HG03354 (cell line): ENCODE data around the gene THSD1.
"Not testable (repeated sequence)": the region's sequence is repeated elsewhere in the genome, so short reads cannot be mapped to it uniquely, and the experiment has no call there.

Experiments used
- ATAC-seq: cut with Tn5 transposase; IDR thresholded peaks from one replicate; pipeline ENCODE4 v1.9.1; 2021; ENCODE audit warnings: mild to moderate bottlenecking; ENCODE audit not compliant: unreplicated experiment, poor library complexity, severe bottlenecking

Gene THSD1

DNA sequence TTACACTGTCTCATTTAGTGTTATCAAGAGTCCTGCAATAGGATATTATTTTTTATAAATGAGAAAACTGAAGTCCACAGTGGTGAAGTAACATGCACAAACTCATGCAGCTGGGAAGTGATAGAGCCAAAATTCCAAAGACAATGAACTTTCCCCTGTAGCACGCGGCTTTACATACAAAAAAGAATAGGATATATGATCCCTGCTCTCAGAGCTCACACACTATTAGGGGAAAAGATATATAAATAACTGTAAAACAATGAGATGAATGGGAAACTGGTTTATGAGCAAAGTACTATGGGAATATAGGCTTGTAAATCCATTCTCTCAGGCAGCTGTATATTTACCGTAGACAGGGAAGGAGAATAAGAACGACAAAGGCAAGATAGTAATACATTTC, 39.7 kb downstream of the THSD1 start:
- ATAC-seq = no peak

DNA sequence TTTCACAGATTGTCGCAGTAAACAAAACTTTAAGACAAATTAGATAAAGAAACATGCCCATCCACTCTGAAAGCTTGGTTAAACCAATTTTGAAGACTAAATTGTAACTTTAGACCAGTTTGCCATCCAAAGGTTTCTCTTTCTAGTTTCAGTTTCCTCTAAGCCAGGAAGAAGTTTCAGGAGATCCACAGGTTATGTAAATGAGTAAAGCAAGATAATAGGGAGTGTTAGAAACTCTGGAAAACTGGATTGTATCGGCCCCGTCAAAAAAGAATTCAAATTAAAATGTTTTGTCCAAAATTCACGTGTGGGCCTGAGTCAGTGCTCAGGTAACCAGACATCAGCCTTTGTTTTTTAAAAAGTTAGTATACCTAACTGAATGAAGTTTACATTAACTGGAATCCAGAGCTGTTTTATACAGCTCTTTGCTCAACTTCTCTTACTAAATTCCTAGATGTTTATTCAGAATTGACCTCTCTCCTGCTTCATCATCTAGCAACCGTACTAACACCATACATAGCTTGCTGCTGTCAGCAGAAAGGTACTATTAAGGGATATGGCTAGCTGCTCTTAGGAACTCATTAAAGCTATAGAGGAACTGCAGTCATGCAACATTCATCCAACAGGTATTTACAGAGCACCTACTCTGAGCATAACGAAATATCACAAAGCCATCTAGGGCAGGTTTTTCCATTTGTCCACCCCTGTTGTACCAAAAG, 43.6 kb downstream of the THSD1 start:
- not testable (repeated sequence) for ATAC-seq

DNA sequence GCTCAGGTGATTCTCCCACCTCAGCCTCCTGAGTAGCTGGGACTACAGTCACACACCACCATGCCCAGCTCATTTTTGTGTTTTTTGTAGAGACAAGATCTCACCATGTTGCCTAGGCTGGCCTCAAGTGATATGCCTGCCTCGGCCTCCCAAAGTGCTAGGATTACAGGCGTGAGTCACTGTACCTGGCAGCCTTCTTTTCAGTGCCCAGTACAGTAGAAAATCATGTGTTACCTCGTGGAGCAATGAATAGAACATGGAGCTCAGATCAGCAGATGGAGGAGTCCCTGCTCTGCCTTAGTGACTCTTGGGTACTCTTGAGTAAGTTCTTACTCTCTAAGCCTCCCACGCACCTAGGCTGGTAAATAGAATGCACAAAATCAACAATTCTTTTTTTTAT, 44.7 kb downstream of the THSD1 start:
- no peak for ATAC-seq

DNA sequence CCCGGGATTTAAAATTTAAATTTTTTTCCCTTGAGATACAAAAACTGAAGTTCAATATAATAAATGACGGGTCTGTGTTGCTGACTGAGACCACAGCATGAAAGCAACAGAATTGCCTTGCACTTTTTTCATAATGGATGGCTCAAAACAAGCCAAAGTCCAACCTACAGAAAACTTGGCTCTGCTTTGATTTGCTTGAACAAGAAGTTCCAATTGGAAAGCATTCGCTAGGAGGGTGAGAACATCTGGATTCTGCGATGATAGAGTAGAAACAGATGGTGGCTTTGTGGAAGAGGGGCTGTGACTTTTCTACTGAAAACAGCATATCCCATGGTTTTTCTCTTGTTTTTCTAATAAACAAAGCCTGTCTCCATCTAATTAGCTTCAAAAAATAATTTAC, 46.4 kb downstream of the THSD1 start:
- ATAC-seq = no peak

DNA sequence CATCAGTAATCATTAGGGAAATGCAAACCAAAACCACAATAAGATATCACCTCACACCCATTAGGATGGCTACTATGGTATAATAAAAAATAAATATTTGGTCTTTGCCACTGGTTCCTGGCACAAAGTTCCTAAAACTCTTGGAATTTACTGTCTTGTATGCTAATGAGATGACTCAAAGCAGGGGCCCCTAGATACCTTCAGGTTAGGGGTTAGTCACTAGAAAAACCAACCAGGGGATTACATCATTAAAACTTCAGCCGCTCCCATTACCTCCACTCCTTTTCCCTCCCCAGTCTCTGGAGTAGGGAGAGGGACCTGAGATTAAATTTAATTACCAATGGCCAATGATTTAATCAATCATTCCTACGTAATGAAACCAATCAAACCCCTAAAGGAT, 49.6 kb downstream of the THSD1 start:
- ATAC-seq = no peak

DNA sequence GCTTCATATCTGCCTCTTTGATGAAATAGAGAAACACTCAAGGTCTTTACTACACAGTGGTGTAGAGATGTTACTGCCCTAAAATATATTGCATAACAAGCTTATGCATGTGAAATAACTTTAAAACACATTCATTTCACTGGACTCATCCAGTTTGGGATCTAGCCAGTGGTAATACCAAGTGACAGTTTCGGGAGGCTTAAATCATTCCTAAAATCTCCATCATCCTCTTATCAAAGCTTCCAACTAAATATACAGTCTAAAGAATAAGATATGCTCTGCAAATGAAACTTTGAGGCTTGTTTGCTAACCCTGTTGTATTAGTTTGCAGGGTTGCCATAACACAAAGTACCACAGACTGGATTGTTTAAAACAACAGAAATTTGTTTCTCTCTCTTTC, 52.8 kb downstream of the THSD1 start:
- ATAC-seq = no peak

DNA sequence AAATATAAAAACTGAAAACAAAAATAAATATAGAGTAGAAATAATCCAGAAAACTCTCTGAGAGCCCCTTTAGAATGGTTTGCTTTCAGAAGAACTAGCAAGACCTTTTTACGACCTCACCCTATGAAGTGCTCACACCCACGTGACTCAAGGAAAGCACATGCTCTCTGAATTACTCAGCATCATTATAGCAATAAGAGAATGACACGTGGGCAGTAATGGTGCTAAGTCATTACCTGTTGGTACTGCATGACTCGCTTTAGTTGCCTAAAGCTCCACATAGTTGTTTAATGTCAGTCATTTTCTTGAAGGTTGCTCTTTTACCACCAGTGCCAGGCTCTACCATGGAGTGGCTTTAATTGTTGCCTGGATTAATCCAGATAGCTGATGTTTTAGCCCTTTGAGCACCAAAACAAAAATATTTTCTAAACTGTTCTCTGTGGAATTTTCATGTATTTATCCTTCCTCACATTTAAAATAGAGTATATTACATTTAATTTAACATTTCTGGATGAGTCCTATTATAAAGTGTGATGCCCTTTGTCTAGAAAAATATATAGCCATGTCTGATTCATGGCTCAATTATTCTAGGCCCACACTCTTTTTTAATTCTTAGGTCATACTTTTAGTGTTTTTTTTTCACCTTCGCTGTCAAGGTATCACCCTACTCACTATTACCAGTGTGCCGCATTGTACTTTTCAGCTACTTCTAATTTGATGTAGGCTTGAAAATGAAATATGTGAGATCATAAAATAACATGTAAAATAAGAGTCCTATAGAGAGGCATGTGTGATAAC, 56.8 kb downstream of the THSD1 start:
- ATAC-seq = peak; percentile 45

DNA sequence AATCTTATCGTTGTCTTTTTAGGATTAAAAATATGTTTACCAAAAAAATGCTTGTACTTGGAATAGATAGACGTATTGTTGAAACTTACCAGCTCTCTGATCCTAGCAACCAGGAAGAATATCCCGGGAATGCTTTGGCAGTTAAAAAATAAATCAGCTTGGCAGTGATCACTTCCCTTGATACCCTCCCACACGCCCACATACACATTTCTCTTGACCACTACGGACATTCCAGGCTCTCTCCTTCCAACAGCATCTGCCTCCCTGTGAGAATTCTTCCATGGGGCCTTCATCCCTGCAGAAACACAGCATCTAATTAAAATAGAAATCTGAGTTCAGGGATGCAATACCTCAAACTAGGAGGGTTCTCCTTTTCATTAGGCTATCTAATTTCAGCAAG, 57.9 kb downstream of the THSD1 start:
- ATAC-seq = no peak

DNA sequence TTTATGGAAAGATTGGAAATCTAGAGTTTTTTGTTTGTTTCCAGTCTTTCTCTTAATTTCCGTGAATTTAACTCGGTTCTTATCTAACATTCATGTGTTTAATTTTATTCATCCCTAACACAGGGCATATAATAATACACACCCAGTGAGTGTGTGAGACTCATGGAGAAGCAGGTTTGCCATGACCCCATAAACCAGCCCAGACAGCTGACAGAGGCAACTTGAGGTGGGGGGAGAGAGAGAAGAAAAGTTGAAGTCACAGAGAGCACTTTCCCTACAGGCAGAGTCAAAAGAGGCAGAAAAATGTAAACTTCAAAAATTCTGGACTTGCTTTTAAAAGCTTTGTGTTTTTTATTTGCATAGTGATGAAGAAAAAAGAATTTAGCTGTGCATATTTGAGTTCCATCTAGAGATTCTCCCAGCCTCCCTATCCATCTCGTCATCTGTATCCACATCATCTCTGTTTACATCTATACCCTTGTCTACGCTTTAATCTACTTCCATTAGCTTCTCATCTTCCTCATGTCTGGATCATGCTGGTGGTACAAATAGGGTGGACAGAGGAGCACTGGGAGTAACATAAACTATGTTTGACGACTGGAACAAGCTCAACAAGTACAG, 60.2 kb downstream of the THSD1 start:
- no peak for ATAC-seq

DNA sequence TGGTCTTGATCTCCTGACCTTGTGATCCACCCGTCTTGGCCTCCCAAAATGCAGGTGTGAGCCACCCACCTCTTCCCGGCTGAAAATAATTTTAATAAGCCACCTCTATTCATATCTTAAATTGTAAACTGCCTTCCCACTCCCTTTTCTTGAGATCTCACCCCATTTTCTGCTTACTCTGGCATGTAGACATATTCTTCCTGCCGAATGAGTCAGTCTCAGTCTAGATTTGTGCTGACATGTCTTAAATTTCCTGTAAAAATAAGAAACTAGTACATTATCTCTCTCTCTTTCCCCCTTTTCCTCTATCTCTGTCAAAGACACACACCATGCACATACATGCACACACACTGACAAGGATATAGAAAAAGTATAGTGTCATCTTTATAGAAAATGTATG, 60.9 kb downstream of the THSD1 start:
- ATAC-seq = no peak

DNA sequence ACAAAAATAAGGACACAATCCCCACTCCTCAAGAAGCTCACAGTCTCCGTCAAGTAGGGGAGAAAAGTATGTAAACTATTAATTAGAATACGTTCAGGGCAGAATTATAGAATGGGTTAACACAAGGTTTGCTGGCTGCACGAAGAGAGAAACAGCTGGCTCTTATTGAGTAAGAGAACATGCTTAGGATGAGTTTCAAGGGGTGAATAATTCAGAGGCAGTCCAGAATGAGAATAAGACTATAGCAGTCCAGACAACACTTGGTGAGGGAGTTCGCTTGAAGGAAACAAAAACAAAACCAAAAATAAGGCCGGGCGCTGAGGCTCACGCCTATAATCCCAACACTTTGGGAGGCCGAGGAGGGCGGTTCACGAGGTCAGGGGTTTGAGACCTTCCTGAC, 61.9 kb downstream of the THSD1 start:
- no peak for ATAC-seq

DNA sequence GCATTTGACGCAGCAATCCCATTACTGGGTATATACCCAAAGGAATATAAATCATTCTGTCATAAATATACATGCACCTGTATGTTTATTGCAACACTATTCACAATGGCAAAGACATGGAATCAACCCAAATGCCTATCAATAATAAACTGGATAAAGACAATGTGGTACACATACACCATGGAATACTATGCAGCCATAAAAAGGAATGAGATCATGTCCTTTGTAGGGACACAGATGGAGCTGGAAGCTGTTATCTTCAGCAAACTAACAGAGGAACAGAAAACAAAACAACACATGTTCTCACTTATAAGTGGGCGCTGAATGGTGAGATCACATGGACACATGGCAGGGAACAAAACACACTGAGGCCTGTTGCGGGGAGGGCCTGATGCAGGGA, 63.8 kb downstream of the THSD1 start:
- not testable (repeated sequence) for ATAC-seq

DNA sequence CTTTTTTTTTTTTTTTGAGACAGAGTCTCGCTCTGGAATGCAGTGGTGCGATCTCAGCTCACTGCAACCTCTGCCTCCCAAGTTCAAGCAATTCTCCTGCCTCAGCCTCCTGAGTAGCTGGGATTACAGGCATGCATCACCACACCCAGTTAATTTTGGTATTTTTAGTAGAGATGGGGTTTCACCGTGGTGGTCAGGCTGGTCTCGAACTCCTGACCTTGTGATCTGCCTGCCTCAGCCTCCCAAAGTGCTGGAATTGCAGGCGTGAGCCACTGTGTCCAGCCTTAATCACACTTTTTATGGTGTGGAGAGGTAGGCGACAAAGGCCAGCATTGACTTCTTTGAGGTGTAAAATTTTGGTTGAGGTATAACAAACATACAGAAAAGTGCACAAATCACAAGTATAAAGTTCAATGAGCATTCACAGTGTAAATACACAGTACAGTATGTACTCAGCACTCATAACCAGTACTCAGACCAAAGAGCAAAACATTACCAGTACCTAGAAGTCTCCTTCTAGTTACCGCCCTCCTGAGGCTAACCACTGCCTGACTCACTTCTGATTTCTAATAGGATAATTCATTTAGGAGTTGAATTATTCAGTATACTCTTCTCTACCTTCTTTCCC, 68.0 kb downstream of the THSD1 start:
- not testable (repeated sequence) for ATAC-seq

DNA sequence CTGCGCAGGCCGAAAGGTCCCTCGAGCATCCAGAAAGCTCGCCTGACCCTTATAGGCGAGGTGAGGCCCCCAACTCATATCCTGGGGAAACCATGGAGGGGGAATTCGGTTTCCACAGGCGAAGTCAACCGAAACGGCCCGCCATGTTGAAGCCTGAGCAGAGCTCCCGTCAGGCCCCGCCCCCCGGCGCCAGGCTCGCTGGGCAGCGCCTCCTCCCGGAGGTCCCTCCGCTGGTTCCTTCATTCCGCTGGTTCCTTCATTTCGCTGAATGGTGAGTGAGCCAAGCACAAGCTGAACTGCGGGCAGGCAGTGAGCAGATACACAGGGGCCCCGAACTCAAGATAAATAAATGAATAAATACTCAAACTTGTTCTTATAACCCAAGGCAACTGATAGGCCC, 71.9 kb downstream of the THSD1 start:
- ATAC-seq = not testable (repeated sequence)

DNA sequence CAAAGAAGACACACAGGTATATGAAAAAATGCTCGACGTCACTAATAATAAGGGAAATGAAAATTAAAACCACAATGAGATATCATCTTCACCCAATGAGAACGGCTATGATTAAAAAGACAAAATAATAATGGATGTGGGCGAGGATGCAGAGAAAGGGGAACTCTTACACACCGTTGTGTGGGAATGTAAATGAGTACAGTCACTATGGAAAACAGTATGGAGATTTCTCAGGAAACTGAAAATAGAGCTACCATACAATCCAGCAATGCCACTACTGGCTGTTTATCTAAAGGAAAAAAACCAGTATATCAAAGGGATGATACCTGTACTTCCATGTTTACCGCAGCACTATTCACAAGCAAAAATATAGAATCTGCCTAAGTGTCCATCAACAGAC, 74.1 kb downstream of the THSD1 start:
- not testable (repeated sequence) for ATAC-seq
